OCI-LY7 (cell line): ENCODE data around the gene CDCA4. TPM values are rescaled to one million over a fixed set of nuclear protein-coding genes. Genes with fewer than 3 reads are reported as not detected.
A peak's percentile ranks its signal among the peaks of the same experiment; 100 is the strongest.

ENCODE experiments used
- BruUV-seq: library from RNA; stranded (reverse); fragments of 400-500 nt; replicated peaks from 2 replicates; lab custom pipeline; 2021; lab: Mats Ljungman, UMichigan
- CTCF ChIA-PET: fragments of 300-600 bp; sonication (Branson Sonifier 250); formaldehyde crosslinking; loops from one replicate; lab custom pipeline; 2022; ENCODE audit warnings: antibody characterized with exemption; ENCODE audit not compliant: unreplicated experiment; lab: Charles Lee
- POLR2A ChIA-PET: fragments of 300-600 bp; sonication (Branson Sonifier 250); formaldehyde crosslinking; loops from one replicate; lab custom pipeline; 2022; ENCODE audit warnings: antibody characterized with exemption; lab: Charles Lee
- DNase-seq: peaks from one replicate; pipeline ENCODE4 v3.0.0-alpha.2; 2015; ENCODE audit warnings: low spot score
- H2AFZ ChIP-seq: fragments of 200-600 bp; sonication (generic), shearing (Covaris generic); 2 replicates; pipeline ENCODE4 v1.6.1; 2014; ENCODE audit warnings: mild to moderate bottlenecking, antibody characterized with exemption, low read length, moderate library complexity
- H3K27ac ChIP-seq: fragments of 200-600 bp; sonication (generic); 2 replicates; pipeline ENCODE4 v1.5.1; 2014; ENCODE audit warnings: mixed run types, low read depth, mild to moderate bottlenecking, moderate library complexity, low read length, inconsistent platforms; ENCODE audit not compliant: poor library complexity, severe bottlenecking
- H3K36me3 ChIP-seq: fragments of 200-600 bp; sonication (generic); 2 replicates; pipeline ENCODE4 v1.6.1; 2014; ENCODE audit warnings: mild to moderate bottlenecking, antibody characterized with exemption, low read length, moderate library complexity, mixed read lengths; ENCODE audit not compliant: insufficient read depth
- H3K4me1 ChIP-seq: fragments of 200-600 bp; sonication (generic); 2 replicates; pipeline ENCODE4 v1.5.1; 2014; ENCODE audit warnings: mild to moderate bottlenecking, low read length; ENCODE audit not compliant: insufficient read depth, poor library complexity, severe bottlenecking
- H3K4me2 ChIP-seq: fragments of 200-600 bp; sonication (generic); 2 replicates; pipeline ENCODE4 v1.6.1; 2014; ENCODE audit warnings: mild to moderate bottlenecking, low read length
- H3K4me3 ChIP-seq: fragments of 200-600 bp; sonication (generic); 2 replicates; pipeline ENCODE4 v1.5.1; 2014; ENCODE audit warnings: mild to moderate bottlenecking, low read depth, low read length; ENCODE audit not compliant: poor library complexity, severe bottlenecking
- H3K79me2 ChIP-seq: fragments of 200-600 bp; sonication (generic); 2 replicates; pipeline ENCODE4 v1.6.1; 2016; ENCODE audit warnings: low read depth, mild to moderate bottlenecking, low read length, moderate library complexity, mixed read lengths; ENCODE audit not compliant: insufficient read depth
- H3K9me2 ChIP-seq: fragments of 200-600 bp; sonication (generic); 2 replicates; pipeline ENCODE4 v1.6.1; 2016; ENCODE audit warnings: mild to moderate bottlenecking, low read length, mixed read lengths; ENCODE audit not compliant: insufficient read depth
- H3K9me3 ChIP-seq: fragments of 200-600 bp; sonication (generic); 2 replicates; pipeline ENCODE4 v1.6.1; 2014; ENCODE audit warnings: mild to moderate bottlenecking, mixed run types, low read length, mixed read lengths
- H4K20me1 ChIP-seq: fragments of 200-600 bp; sonication (generic); 2 replicates; pipeline ENCODE4 v1.6.1; 2014; ENCODE audit warnings: mild to moderate bottlenecking, antibody characterized with exemption, low read length, moderate library complexity, mixed read lengths; ENCODE audit not compliant: insufficient read depth
- CTCF ChIP-seq: fragments of 200-600 bp; sonication (generic); conservative IDR thresholded peaks from 2 replicates; pipeline ENCODE4 v1.5.1; 2014; ENCODE audit warnings: mild to moderate bottlenecking, antibody characterized with exemption, low read length, moderate library complexity, mixed read lengths
- EZH2phosphoT487 ChIP-seq: fragments of 200-600 bp; sonication (generic); IDR thresholded peaks from 2 replicates; pipeline ENCODE4 v1.6.1; 2018; ENCODE audit warnings: low read depth, borderline replicate concordance, mild to moderate bottlenecking, mixed run types, antibody characterized with exemption, low read length, moderate library complexity, mixed read lengths
- intact Hi-C: fragments of 100-400 bp; cut with micrococcal nuclease; formaldehyde crosslinking; loops from one replicate; pipeline ENCODE4 v1.10.0; 2022; ENCODE audit not compliant: unreplicated experiment
- total RNA-seq, 2 experiments: library from RNA; depleted of rRNA in 1 of 2; stranded (reverse); fragments of >200 nt in 1 of 2; shearing (Covaris generic) in 1 of 2; gene quantifications; 2 replicates each; pipeline ENCODE4 v1.2.3, GENCODE V29; 2014 to 2022

The CDCA4 gene
- total RNA-seq, 2 experiments from 2014 or later, result 74.0 to 109 TPM

GRCh38 chr14:105059925-105060565, 39.2 kb upstream of the CDCA4 start:
- Histone ChIP-seq H3K79me2 (no peaks in the 10 kb centered on the region), H4K20me1 (no peaks in the 10 kb centered on the region), H3K9me2 (no peaks in the 10 kb centered on the region), H3K9me3 (no peaks in the 10 kb centered on the region), H3K27ac (no peak overlapping the region), H3K4me3 (no peak overlapping the region), H3K4me2 (peak overlapping the region; percentile 58; the same call in 1 of the 2 replicates), H2AFZ (peak overlapping the region; percentile 63), H3K36me3 (no peaks in the 10 kb centered on the region), H3K4me1 (peaks cover 30% of the 10 kb centered on the region)
- ChIA-PET POLR2A (no interaction called here), CTCF (no interaction called here)
- DNase-seq, result no peak
- no peak for TF ChIP-seq CTCF
- TF ChIP-seq EZH2phosphoT487, result no peak
- no TSS peak for BruUV-seq
- intact Hi-C loops, result no loop called here

GRCh38 chr14:105059035-105059924, 38.4 kb upstream of the CDCA4 start:
- Histone ChIP-seq H3K9me2 (no peaks in the 10 kb centered on the region), H3K36me3 (no peaks in the 10 kb centered on the region), H3K27ac (no peak overlapping the region), H3K4me1 (peaks cover 26% of the 10 kb centered on the region), H2AFZ (no peak overlapping the region), H3K9me3 (no peaks in the 10 kb centered on the region), H3K79me2 (no peaks in the 10 kb centered on the region), H3K4me3 (no peak overlapping the region), H4K20me1 (no peaks in the 10 kb centered on the region), H3K4me2 (no peak overlapping the region)
- ChIA-PET POLR2A (no interaction called here), CTCF (no interaction called here)
- intact Hi-C loops, result no loop called here
- BruUV-seq, result no TSS peak
- DNase-seq, result no peak
- TF ChIP-seq CTCF (0 out of 2 replicates have a peak, but pooled peaks have one; percentile 28), EZH2phosphoT487 (no peak)
